HG03558 (cell line): ENCODE data around the gene TGM3.

Experiments used
- ATAC-seq: cut with Tn5 transposase; IDR thresholded peaks from one replicate; pipeline ENCODE4 v1.9.1; 2021; ENCODE audit warnings: moderate number of reproducible peaks; ENCODE audit not compliant: unreplicated experiment; ENCODE audit errors: extremely low read depth

The TGM3 gene

GRCh38 chr20:2333821-2334220 lies 38.0 kb downstream of the TGM3 start:
- no peak for ATAC-seq

GRCh38 chr20:2335096-2335870 lies 39.5 kb downstream of the TGM3 start:
- ATAC-seq = no peak

GRCh38 chr20:2336471-2336870 lies 40.7 kb downstream of the TGM3 start:
- ATAC-seq = no peak

- ATAC-seq = no peak
These were observed 41.3 kb downstream of the TGM3 start for GRCh38 chr20:2337142-2337541.

GRCh38 chr20:2338411-2339066 lies 42.7 kb downstream of the TGM3 start:
- ATAC-seq = no peak

GRCh38 chr20:2340136-2340535 lies 44.3 kb downstream of the TGM3 start:
- no peak for ATAC-seq

GRCh38 chr20:2340823-2341222 lies 45.0 kb downstream of the TGM3 start:
- ATAC-seq = no peak

- ATAC-seq = no peak
These were observed 45.5 kb downstream of the TGM3 start for GRCh38 chr20:2341336-2341735.

GRCh38 chr20:2342243-2342642 lies 46.4 kb downstream of the TGM3 start:
- ATAC-seq = no peak

- ATAC-seq = no peak
These were observed 50.4 kb downstream of the TGM3 start for GRCh38 chr20:2346188-2346587.

GRCh38 chr20:2348336-2348735 lies 52.5 kb downstream of the TGM3 start:
- ATAC-seq = no peak

GRCh38 chr20:2349801-2350200 lies 54.0 kb downstream of the TGM3 start:
- ATAC-seq = no peak

- ATAC-seq = no peak
These were observed 54.8 kb downstream of the TGM3 start for GRCh38 chr20:2350606-2351005.

GRCh38 chr20:2353231-2353630 lies 57.4 kb downstream of the TGM3 start:
- ATAC-seq = no peak

- ATAC-seq = no peak
These were observed 61.3 kb downstream of the TGM3 start for GRCh38 chr20:2357114-2357513.

- ATAC-seq = no peak
These were observed 62.2 kb downstream of the TGM3 start for GRCh38 chr20:2358006-2358405.

GRCh38 chr20:2361035-2361593 lies 65.3 kb downstream of the TGM3 start:
- no peak for ATAC-seq

- no peak for ATAC-seq
These were observed 67.4 kb downstream of the TGM3 start for GRCh38 chr20:2363187-2363586.

- no peak for ATAC-seq
These were observed 67.8 kb downstream of the TGM3 start for GRCh38 chr20:2363587-2363986.

- no peak for ATAC-seq
These were observed 68.2 kb downstream of the TGM3 start for GRCh38 chr20:2364044-2364443.

- ATAC-seq = no peak
These were observed 69.3 kb downstream of the TGM3 start for GRCh38 chr20:2365091-2365490.

GRCh38 chr20:2365666-2366065 lies 69.9 kb downstream of the TGM3 start:
- no peak for ATAC-seq
